ENCODE measurements around the gene CHMP4A. TPM values are rescaled to one million over a fixed set of nuclear protein-coding genes. Genes with fewer than 3 reads are reported as not detected.

The CHMP4A gene
- total RNA-seq, 4 donors from 2014 or later = 43.9 to 118 (median 82.1) TPM

DNA sequence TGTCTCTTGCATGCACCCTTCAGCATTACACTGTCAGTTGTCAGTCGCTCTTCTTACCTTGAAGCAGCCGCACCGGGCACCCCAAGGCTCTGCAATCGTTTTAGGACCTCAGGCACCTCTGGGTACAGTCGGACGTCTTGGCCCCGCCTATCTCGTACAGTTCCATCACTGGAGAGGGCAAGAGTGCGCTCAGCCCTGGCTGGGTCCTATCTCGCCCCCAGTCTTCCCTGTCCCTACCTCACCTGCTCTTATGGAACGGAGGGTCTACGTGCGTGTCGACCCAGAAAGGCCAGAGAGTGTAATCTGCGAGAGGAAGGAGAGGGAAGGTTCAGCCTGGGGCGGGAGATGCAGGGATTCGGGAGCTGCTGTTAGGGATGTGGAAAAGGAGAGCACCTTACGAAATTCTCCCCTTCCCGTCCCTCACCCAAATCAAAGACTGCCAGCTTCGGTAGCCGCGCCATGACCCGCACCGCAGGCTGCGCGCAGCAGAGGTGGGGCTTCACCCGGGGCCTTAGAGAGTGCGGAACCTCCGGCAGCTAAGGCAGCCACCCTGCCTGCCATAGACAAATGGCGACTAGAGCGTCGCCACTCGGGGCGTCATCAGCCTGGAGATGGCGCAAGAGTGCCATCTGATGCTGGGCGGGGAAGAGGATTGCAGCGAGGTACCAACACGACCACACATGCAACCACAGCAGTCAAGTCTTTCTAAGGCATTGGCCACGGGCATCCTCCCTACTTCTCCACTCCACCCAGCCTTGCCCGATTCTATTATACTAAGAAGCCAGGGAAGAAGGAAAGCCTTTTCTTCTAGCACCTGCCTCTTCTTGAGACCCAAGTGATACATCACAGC is 2.4 kb upstream of the CHMP4A start, which contains the start of gene MDP1:
Gene MDP1, minus strand, starts transcription at position 572 of the 850 bp plus-strand sequence. Its CDS starts 111 bp downstream, at position 461.
- H3K4me3 ChIP-seq = peak within 1 kb of the TSS; percentile 70 to 89 (median 79)
- H3K9me3 ChIP-seq = no peaks in the 10 kb centered on the region
- H3K36me3 ChIP-seq = peaks cover 0 to 24% (median 0%) of the 10 kb centered on the region in 3 donors
- H3K27ac ChIP-seq = peak within 1 kb of the TSS; percentile 83 to 98 (median 92)
- H3K4me1 ChIP-seq = peaks cover 0 to 41% (median 25%) of the 10 kb centered on the region in 4 donors
- 1% methylated on average over 40 of the region's 40 CpGs for WGBS, 2 donors
- H3K27me3 ChIP-seq = no peaks in the 10 kb centered on the region
- peak; percentile 77 to 82 for DNase-seq (ENCODE audit: low spot score in 2 of 2)
- TF ChIP-seq CTCF (IDR thresholded peaks at IDR 0.05) (peak; percentile 39 to 70 (median 60)), EP300 (IDR thresholded peaks at IDR 0.05) (peak; percentile 25 to 95), POLR2A (IDR thresholded peaks at IDR 0.05) (peak; percentile 44 to 77)

- no peak for DNase-seq (ENCODE audit: low spot score in 2 of 2)
- no peaks in the 10 kb centered on the region for H3K9me3 ChIP-seq
- TF ChIP-seq EP300 (IDR thresholded peaks at IDR 0.05) (no peak), CTCF (IDR thresholded peaks at IDR 0.05) (no peak), POLR2A (IDR thresholded peaks at IDR 0.05) (no peak)
- no peaks in the 10 kb centered on the region for H3K27me3 ChIP-seq
- peaks cover 0 to 41% (median 15%) of the 10 kb centered on the region in 3 donors for H3K36me3 ChIP-seq
- H3K27ac ChIP-seq = peak overlapping the region; percentile 79 to 98 (median 94)
- WGBS, 2 donors = 92% methylated on average over 7 of the region's 7 CpGs
- H3K4me1 ChIP-seq = peaks cover 0 to 41% (median 25%) of the 10 kb centered on the region in 4 donors
- peak overlapping the region; percentile 55 to 89 (median 70) for H3K4me3 ChIP-seq
Measured at GRCh38 chr14:24213866-24214662, 776 bp upstream of the CHMP4A start.

DNA sequence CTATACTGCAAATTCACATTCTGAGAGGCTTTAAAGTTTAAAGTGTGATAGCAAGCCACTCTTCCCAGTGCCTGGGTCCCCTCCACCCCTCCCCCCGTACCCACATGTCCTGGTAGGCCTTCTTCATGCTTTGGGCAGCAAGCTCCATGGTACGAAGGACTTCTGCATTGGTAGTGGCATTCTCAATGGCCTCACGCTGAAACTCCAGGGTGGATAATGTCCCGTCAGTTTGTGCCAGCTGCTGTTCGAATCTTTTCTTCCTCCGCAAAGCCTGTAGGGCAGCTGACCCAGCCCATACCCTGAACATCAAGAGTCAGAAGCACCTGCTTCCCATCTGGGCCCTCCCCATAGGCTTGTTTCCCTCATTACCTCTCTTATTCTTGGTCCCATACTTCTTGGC is 2.0 kb downstream of the CHMP4A start:
- TF ChIP-seq POLR2A (IDR thresholded peaks at IDR 0.05) (no peak), EP300 (IDR thresholded peaks at IDR 0.05) (no peak), CTCF (IDR thresholded peaks at IDR 0.05) (no peak)
- peaks cover 0 to 40% (median 25%) of the 10 kb centered on the region in 4 donors for H3K4me1 ChIP-seq
- no peak for DNase-seq (ENCODE audit: low spot score in 2 of 2)
- no peak overlapping the region for H3K4me3 ChIP-seq
- no peaks in the 10 kb centered on the region for H3K9me3 ChIP-seq
- peaks cover 0 to 52% (median 22%) of the 10 kb centered on the region in 3 donors for H3K36me3 ChIP-seq
- 89 to 93% methylated on average over 6 of the region's 6 CpGs for WGBS, 2 donors
- H3K27me3 ChIP-seq = no peaks in the 10 kb centered on the region
- H3K27ac ChIP-seq = no peak overlapping the region

DNA sequence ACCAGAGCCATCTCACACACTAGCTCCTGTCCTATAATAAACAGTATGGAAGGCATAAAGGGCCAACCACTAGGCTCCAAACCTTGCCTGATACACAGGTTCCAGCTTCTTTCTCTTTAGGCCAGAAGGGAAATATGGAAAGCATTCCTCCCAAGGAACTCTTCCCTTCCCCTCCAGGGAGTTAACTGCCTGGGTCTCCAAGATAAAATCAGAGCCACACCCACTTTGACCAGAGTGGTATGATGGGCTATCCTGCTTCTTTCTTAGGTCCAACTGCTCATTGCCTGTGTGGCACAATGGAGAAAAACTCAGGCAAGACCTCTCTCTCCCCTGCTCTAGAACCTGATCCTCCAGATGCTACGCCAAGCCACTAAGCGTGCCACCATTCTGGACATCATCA is 5.7 kb downstream of the CHMP4A start:
- H3K4me1 ChIP-seq = peaks cover 0 to 12% (median 9%) of the 10 kb centered on the region in 4 donors
- H3K27me3 ChIP-seq = no peaks in the 10 kb centered on the region
- H3K4me3 ChIP-seq = no peak overlapping the region
- peaks cover 0 to 85% (median 27%) of the 10 kb centered on the region in 3 donors for H3K36me3 ChIP-seq
- no peak for DNase-seq (ENCODE audit: low spot score in 2 of 2)
- no peaks in the 10 kb centered on the region for H3K9me3 ChIP-seq
- no peak overlapping the region for H3K27ac ChIP-seq
- TF ChIP-seq CTCF (IDR thresholded peaks at IDR 0.05) = no peak
- no peak for TF ChIP-seq POLR2A (IDR thresholded peaks at IDR 0.05)
- no peak for TF ChIP-seq EP300 (IDR thresholded peaks at IDR 0.05)
- WGBS, 2 donors = 94 to 100% methylated on average over 2 of the region's 2 CpGs
